NCI-H774 (cell line): ENCODE results near the gene METTL25.
A peak's percentile ranks its signal among the peaks of the same experiment; 100 is the strongest.

Experiments
- DNase-seq: peaks from one replicate; lab custom pipeline; 2025; lab: John Stamatoyannopoulos, UW

Gene METTL25

GRCh38 chr12:82525616-82526015, 167.3 kb downstream of the METTL25 start:
- no peak for DNase-seq

GRCh38 chr12:82527165-82527780, 168.9 kb downstream of the METTL25 start:
- peak; percentile 79 for DNase-seq
